K562 (cell line): ENCODE results near the gene PHF1.

ENCODE experiments used
- HDAC6 ChIP-seq: IDR thresholded peaks from 2 replicates; pipeline ENCODE4 v1.6.1; 2012; ENCODE audit warnings: low read depth, mild to moderate bottlenecking, control low read depth, inconsistent platforms, low read length, moderate library complexity
- ZNF766 ChIP-seq: fragments of 200-800 bp; sonication (Bioruptor generic); conservative IDR thresholded peaks from 2 replicates; pipeline ENCODE4 v1.6.1; 2016; ENCODE audit warnings: missing genetic modification characterization, missing compliant biosample characterization

- TF ChIP-seq ZNF766, result 0 out of 2 replicates have a peak, but pooled peaks have one; percentile 43
- TF ChIP-seq HDAC6, result no peak
Observed at GRCh38 chr6:33410711-33411631, at the start of gene PHF1.
